Measurements from ENCODE around the gene ANKH. TPM values are rescaled to one million over a fixed set of nuclear protein-coding genes. Genes with fewer than 3 reads are reported as not detected.

Gene ANKH
- total RNA-seq, 1 experiment from 2014 or later: 81.4 TPM

- Histone ChIP-seq H4K20me1 (ENCODE audit: insufficient read depth) (no peaks in the 10 kb centered on the region), H3K27ac (no peak overlapping the region), H3K4me1 (replicated peaks; ENCODE audit: insufficient read depth) (no peaks in the 10 kb centered on the region), H2AFZ (no peak overlapping the region), H3K36me3 (ENCODE audit: low read depth) (no peaks in the 10 kb centered on the region), H3F3A (ENCODE audit: insufficient read depth, low read depth) (no peaks in the 10 kb centered on the region), H3K4me2 (no peak overlapping the region), H3K79me2 (ENCODE audit: low read depth) (no peaks in the 10 kb centered on the region), H3K9me2 (ENCODE audit: insufficient read depth) (no peaks in the 10 kb centered on the region), H3K27me3 (ENCODE audit: insufficient read depth, low read depth) (no peaks in the 10 kb centered on the region), H3K9me3 (ENCODE audit: insufficient read depth, low read depth) (no peaks in the 10 kb centered on the region), H3K4me3 (no peak overlapping the region)
- no TSS peak for BruUV-seq (replicated peaks)
- intact Hi-C loops (cut with micrococcal nuclease; ENCODE audit: unreplicated experiment): no loop called here
- no peak for DNase-seq
- ChIA-PET CTCF (no interaction called here), POLR2A (ENCODE audit: unreplicated experiment) (no interaction called here)
- no peak for TF ChIP-seq EZH2 (IDR thresholded peaks at IDR 0.05; ENCODE audit: low read depth)
- TF ChIP-seq CTCF (conservative IDR thresholded peaks at IDR 0.05): no peak
Observed at GRCh38 chr5:14864181-14864812, 7.3 kb downstream of the ANKH start.

GRCh38 chr5:14863105-14863504 lies 8.5 kb downstream of the ANKH start:
- Histone ChIP-seq H3K27ac (no peak overlapping the region), H3K4me2 (no peak overlapping the region), H2AFZ (no peak overlapping the region), H3K9me3 (ENCODE audit: insufficient read depth, low read depth) (no peaks in the 10 kb centered on the region), H3K4me1 (replicated peaks; ENCODE audit: insufficient read depth) (no peaks in the 10 kb centered on the region), H3K79me2 (ENCODE audit: low read depth) (no peaks in the 10 kb centered on the region), H3F3A (ENCODE audit: insufficient read depth, low read depth) (no peaks in the 10 kb centered on the region), H3K27me3 (ENCODE audit: insufficient read depth, low read depth) (no peaks in the 10 kb centered on the region), H3K9me2 (ENCODE audit: insufficient read depth) (no peaks in the 10 kb centered on the region), H3K4me3 (no peak overlapping the region), H4K20me1 (ENCODE audit: insufficient read depth) (no peaks in the 10 kb centered on the region), H3K36me3 (ENCODE audit: low read depth) (no peaks in the 10 kb centered on the region)
- no TSS peak for BruUV-seq (replicated peaks)
- intact Hi-C loops (cut with micrococcal nuclease; ENCODE audit: unreplicated experiment): no loop called here
- ChIA-PET POLR2A (ENCODE audit: unreplicated experiment) (no interaction called here), CTCF (no interaction called here)
- DNase-seq: no peak
- TF ChIP-seq EZH2 (IDR thresholded peaks at IDR 0.05; ENCODE audit: low read depth): no peak
- no peak for TF ChIP-seq CTCF (conservative IDR thresholded peaks at IDR 0.05)

GRCh38 chr5:14861123-14861765 lies 10.3 kb downstream of the ANKH start:
- Histone ChIP-seq H3K36me3 (ENCODE audit: low read depth) (no peaks in the 10 kb centered on the region), H3K27me3 (ENCODE audit: insufficient read depth, low read depth) (no peaks in the 10 kb centered on the region), H3K4me3 (no peak overlapping the region), H3K9me3 (ENCODE audit: insufficient read depth, low read depth) (no peaks in the 10 kb centered on the region), H3K4me2 (no peak overlapping the region), H3K9me2 (ENCODE audit: insufficient read depth) (no peaks in the 10 kb centered on the region), H3K27ac (no peak overlapping the region), H4K20me1 (ENCODE audit: insufficient read depth) (no peaks in the 10 kb centered on the region), H3K79me2 (ENCODE audit: low read depth) (no peaks in the 10 kb centered on the region), H2AFZ (no peak overlapping the region), H3K4me1 (replicated peaks; ENCODE audit: insufficient read depth) (no peaks in the 10 kb centered on the region), H3F3A (ENCODE audit: insufficient read depth, low read depth) (no peaks in the 10 kb centered on the region)
- TF ChIP-seq EZH2 (IDR thresholded peaks at IDR 0.05; ENCODE audit: low read depth) (no peak), CTCF (conservative IDR thresholded peaks at IDR 0.05) (no peak)
- ChIA-PET POLR2A (ENCODE audit: unreplicated experiment) (no interaction called here), CTCF (no interaction called here)
- BruUV-seq (replicated peaks): no TSS peak
- intact Hi-C loops (cut with micrococcal nuclease; ENCODE audit: unreplicated experiment): no loop called here
- DNase-seq: no peak
